Activated CD8-positive, alpha-beta memory T cell treated with anti-CD3 and anti-CD28 coated beads for 48 hours (primary cell): ENCODE measurements around the gene GNGT1.
"Not testable (repeated sequence)": the region's sequence is repeated elsewhere in the genome, so short reads cannot be mapped to it uniquely, and the experiment has no call there.

Experiments used
- DNase-seq, 3 experiments: peaks; one replicate each; pipeline ENCODE4 v3.0.0-alpha.2; 2020; ENCODE audit warnings: low read depth in 2 of 3, low spot score in 2 of 3

Gene GNGT1

DNA sequence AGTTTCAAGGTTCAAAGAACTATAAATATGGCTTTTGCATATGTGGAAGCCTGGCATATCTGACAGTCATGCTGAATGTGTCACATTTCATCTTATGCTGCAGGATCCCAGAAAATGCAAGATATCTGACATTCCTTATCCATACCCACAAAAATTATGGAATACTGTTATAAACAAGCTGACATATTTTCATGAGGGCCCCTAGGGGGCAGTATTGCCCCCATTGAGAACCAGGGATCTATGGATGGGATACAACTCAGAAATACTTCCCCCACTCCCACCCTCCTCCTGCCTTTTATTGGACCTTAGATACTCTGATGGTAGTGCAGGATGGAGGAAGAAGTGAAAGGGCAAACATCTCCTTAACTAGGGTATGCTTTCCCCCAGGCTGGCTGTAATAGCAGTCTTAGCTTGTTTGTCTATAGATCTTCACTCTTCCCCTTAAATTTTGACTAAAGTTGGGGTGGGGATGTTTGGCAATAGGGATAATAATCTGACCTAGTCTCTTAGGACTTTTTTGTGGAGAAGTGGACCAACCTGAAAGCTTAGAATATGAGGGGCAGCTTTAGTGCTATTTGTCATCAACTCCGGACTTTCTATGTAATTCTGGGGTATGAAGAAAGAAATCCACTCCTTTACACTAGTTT is 3.5 kb upstream of the GNGT1 start:
- DNase-seq: no peak

DNA sequence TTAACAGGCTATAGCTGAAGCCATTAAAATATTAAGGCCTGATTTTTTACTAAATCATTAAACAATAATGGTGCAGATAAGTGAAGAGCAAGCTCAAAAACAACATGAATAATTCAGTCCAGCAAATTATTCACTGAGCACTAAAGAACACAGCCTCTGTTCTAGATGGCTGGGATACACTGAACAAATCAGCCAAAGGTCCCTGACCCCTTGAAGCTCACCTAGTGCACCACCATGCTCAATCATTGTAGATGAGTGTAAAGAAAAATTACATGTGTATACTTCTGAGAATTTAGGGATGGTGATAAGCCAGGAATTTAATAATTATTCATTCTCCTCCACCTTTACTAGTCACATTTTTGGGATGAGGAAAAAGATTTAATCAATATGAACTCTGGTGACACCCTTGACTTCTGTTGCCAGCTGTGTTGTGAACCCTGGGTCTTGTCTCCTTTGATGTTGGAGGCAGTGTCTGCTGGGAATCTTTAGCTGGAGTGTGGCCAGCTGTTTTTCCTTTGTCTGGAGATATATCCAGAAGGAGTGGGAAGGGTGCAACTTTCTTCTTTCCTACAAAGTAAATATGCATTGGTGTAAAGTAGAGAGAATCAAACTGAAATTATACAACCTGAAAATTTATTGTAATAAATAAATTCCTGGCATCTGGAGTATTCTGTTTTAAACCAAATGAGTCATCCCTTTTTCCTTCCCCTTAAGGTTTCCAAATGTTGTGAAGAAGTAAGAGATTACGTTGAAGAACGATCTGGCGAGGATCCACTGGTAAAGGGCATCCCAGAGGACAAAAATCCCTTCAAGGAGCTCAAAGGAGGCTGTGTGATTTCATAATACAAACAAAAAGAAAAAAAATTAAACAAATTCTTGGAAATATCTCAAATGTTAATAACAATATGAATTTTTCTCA is 4.0 kb downstream of the GNGT1 start:
- DNase-seq: no peak

DNA sequence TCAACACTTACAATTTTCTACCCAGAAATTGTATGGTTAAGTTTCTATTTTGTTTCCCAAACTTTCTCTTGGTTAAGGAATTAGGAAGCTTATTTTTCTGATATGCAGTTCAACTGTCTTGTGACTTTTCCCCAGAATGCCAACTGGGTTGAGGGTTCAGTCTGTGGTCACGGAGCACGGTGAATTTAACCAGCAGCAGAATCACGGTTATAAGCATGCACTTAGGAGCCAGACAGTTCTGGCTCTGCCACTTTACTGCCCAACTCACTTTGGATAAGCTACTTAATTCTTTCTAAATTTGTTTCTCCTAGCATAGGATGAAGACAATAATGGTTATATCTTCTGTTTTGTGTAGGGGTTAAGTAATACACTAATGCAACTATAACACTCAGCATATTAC is 4.9 kb downstream of the GNGT1 start:
- not testable (repeated sequence) for DNase-seq

DNA sequence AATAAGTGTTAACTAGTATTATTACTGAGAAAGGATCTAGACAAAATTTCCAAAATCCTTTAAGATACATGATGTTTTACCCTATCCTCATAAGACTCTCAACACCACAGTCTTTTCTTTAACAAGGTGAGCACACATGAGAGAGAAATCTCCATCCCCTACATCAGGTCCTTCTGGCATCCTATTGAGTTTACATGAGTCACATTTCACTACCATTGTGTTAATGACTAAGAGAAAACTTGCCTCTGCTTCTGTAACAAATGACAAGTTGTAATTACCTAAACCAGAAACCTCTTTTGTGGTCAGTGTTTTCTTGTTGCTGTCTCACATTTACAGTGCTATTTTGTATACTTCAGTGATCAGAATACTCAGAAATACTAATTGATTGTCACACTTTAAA is 5.3 kb downstream of the GNGT1 start:
- DNase-seq: not testable (repeated sequence)

DNA sequence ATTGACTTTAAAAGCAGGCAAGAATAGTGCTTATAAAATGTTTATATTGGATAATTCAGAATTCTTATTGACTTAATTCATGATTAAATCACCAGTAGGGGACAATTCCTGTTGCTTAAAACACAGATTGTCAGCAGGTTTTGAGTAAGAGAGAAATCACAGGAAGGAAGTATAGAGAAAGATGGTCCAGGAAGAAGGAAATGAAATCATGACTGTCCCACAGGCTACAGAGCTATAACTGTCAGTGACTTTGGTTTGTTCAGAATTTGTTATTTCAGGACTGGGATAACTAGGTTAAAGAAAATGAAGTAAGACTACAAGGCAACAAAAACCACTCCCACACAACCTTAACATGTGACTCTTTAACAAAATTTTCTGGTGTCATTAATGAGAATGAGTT is 6.8 kb downstream of the GNGT1 start:
- no peak for DNase-seq

DNA sequence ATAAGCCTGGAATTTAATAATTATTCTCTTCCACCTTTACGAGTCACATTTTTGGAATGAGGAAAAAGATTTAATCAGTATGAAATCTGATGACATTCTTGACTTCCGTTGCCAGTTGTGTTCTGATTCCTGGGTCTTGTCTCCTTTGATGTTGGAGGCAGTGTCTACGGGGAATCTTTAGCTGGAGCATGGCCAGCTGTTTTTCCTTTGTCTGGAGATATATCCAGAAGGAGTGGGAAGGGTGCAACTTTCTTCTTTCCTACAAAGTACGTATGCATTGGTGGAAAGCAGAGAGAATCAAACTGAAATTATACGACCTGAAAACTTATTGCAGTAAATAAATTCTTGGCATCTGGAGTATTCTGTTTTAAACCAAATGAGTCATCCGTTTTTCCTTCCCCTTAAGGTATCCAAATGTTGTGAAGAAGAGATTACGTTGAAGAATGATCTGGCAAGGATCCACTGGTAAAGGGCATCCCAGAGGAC is 8.3 kb downstream of the GNGT1 start:
- DNase-seq: no peak

DNA sequence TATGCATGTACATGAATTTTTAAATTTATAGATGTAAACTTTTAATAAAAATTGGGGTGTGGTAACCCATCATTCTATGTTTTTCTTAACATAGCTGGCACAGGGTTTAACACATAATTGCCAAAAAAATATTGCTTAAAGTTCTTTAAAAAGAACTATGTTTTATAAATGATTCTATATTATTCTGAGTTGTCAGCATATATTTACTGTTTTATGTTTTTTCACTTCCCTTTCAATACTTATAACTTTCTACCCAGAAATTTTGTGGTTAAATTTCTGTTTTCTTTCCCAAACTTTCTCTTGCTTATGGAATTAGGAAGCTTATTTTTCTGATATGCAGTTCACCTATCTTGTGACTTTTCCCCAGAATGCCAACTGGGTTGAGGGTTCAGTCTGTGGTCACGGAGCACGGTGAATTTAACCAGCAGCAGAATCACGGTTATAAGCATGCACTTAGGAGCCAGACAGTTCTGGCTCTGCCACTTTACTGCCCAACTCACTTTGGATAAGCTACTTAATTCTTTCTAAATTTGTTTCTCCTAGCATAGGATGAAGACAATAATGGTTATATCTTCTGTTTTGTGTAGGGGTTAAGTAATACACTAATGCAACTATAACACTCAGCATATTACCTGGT is 9.0 kb downstream of the GNGT1 start:
- DNase-seq: not testable (repeated sequence)

DNA sequence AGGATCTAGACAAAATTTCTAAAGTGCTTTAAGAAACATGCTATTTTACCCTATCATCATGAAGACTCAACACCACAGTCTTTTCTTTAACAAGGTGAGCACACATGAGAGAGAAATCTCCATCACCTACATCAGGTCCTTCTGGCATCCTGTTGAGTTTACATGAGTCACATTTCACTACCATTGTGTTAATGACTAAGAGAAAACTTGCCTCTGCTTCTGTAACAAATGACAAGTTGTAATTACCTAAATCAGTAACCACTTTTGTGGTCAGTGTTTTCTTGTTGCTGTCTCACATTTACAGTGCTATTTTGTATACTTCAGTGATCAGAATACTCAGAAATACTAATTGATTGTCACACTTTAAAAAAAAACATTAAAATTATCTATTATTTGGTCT is 9.5 kb downstream of the GNGT1 start:
- DNase-seq: not testable (repeated sequence)

DNA sequence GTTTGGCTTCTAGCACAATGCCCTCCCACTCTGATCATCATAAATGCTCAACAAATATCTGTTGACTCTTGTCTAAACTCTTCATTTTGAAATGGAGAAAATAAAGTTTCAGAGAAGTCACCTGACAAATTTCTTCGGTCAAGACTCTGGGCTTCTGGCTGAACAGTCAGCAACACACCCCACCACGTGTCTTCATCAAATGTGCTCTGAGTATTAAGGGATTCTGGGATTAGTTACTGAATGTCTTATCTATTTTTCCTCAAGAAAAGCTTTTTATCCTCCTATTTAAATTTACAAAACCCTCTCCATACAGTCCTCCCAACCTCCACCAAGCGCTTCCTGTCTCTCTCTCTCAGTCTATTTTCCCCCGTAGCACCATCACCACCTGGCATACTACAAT is 9.9 kb downstream of the GNGT1 start:
- DNase-seq: not testable (repeated sequence)

DNA sequence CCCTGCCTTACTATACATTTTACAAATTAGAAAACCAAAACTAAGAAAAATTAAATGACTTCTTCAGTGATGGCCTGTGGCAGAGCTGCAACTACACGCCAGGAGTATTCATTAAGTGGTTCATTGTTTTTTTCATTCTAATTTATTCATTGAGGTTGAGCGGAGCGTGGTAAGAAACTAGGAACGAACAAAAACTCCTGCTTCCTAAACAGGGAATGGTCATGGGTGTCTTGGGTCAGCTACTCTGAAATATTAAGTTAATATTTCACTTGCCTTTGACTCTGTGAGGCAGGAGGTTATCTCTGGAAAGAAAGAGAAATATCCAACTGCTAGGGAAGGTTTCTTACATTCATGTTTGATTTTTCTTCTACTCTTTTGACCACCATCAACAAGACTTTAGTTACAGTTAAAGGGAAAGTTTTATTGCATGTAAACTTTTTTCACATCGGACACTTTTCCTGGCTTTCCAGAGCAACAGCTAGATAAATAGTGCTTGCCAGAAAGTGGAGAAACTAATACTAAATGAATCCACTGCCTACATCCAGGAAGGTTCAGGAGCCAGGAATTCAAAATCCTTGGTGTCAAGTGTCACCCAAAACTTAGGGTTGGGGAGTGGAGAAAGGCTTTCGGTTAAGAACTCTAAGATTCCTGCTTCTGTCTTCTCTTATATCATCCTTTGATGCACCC is 14.3 kb downstream of the GNGT1 start:
- DNase-seq: no peak

DNA sequence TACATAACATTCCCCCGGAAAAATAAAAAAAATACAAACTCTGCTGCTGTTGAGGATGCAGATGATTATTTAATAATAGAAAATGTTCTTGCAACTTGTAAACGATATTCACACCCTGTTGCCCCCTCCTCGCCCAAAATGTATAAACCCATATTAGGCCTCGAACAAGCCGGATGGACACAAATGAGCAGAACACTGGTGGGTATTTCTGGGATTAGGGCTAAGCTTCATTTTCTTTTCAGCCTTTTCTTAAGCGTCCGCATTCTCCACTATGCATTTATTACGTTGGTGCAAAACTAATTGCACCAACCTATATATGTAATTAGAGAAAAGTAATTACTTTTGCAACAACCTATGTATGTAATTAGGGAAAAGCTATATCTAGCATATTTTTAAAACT is 14.8 kb downstream of the GNGT1 start:
- DNase-seq: no peak

DNA sequence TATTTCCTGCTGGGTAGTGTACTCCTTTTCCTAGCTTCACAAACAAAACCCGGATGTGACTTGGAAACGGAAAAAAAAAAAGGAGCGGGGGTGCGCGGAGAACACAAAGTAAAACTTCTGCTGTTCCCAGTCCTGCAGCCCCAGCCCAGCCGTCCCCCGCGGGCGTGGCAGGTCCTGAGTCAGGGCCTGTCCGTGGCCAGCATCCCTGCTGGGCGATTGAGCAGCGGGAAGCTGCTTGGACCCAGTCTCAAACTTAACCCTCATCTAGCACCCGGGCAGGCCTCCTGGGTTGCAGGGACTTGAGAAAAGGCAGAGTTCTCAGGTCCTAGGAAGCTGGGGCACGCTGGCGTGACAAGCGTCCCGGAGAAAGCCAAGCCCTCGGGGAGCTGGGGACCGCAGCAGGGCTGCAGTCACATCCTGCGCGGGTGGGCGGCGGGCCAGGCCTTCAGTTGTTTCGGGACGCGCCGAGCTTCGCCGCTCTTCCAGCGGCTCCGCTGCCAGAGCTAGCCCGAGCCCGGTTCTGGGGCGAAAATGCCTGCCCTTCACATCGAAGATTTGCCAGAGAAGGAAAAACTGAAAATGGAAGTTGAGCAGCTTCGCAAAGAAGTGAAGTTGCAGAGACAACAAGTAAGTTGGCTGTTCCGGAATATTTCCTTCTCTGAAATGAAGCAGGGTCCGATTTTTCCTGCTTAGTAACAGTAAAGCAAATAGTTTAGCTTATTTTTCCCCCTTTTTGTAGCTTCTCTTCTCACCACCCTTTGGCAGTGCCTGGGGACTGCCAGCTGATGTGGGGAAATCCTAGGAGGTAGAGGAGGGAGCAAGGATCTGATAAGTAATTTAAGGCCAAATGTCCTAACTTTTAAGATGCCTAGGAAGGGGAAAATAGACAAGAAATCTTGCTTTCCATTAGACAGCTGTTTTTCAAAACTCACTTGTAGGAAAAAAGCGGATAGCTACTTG is 15.5 kb downstream of the GNGT1 start, which contains the start of gene GNG11:
TSS of gene GNG11 (plus strand) at position 129 of the 960 bp plus-strand sequence. CDS start at position 532, 403 bp downstream.
- peak in 2 of 3 experiments; percentile 5 to 7 for DNase-seq

DNA sequence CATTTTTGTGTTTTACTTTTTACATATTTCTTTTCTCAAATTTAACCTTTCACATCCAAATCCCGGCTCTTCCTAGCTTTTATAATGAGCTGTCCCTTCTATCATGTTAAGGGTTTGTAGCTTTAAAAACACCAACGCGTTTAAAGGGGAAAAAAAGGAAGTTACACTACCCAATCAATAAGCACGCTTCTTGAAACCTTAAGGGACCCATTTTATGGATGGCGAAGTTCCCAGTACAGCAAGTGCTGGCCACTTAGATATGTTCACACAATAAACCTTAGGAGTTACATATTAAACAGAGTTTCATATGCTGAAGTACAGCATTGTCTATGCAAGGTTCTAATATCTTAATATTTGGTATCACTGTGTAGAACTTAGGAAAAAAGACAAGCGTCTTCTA is 16.9 kb downstream of the GNGT1 start:
- no peak for DNase-seq

DNA sequence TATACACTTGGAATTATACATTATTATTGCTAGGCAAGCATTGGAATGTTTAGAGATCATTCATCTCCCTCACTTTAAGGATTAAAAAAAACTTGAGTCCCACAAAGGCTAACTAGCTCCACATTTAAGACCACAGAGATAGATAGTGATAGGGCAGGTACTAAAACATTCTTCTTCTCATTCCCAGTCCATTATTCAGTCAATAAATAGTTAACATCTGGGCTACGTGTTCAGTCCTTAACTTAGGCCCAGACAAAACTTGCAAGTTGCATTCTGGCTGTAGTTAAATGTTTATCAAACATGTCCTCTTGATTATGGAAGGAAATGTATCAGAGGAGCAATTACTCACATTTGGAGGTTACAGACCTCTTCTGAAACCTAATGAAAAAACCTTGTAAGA is 17.6 kb downstream of the GNGT1 start:
- no peak for DNase-seq

DNA sequence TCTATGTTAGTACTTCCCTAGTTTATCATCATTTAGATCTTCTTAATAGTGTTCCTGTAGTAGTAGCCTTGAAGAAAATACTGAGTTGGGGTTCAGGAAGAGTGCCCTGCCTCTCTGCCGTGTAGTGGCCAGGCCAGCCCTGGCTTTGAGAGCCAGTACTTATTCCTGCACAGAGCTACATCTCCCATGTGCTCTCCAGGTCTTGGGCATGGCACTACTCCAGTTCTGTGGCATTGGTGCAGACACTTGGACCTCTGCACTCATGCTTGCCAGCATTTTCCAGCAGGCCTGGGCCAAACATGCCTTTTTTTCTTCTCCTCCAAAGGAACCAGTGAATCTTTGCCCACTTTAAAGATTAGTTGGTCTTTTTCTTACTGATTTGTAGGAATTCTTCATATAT is 20.4 kb downstream of the GNGT1 start:
- no peak for DNase-seq

DNA sequence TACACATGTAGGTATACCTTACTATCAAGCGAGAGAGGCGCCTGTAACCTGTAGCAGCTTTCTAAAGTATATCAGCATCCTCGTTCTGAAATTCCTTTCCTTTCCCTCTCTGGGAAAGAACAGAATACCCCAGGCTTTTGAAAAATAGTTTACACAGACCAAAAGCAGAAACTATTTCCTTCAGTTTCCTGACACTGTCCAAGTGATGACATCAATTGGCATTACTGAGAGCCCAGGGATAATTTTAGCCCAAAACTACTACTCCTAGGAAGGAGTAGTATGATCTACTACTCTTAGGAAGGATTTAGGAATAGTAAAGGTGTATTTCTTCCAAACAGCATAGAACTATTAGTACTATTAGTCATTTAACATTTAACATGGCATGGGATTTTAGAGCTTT is 21.2 kb downstream of the GNGT1 start:
- no peak for DNase-seq

DNA sequence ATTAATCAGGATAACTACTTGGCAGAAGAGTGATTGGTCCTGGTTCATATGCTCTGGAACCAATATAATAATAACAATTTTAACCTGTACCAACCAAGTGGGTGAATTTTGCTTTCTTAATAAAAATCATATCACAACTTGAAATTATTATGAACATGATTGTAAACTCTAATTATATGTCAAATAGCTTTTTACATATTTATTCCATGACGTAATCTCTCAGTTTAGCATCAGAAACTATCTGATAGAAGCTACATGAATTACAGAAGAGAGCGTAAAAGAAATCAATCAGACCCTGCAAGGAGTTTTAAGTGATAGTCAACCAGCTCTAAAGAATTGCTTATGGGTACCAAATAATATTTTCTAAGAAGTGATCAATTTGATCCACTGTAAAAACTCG is 25.3 kb downstream of the GNGT1 start:
- DNase-seq: no peak

DNA sequence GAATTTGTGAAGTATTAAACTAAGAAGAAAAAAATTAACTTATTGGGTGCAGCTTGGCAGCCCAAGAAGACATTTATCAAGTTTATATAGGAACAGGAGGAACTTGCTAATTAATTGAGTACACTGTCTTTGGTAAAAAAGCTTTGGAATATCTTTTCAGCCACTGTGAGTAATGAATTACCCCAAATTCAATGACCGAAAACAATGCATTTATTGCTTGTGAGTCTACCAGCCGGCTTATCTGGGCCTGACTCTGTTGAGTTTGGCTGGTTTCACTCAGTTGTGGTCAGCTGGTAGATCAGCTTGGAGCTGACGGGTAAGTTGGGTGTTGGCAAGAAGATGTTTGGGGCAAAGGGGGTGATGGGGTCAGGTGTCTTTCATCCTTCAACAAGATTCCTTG is 26.8 kb downstream of the GNGT1 start:
- no peak for DNase-seq

DNA sequence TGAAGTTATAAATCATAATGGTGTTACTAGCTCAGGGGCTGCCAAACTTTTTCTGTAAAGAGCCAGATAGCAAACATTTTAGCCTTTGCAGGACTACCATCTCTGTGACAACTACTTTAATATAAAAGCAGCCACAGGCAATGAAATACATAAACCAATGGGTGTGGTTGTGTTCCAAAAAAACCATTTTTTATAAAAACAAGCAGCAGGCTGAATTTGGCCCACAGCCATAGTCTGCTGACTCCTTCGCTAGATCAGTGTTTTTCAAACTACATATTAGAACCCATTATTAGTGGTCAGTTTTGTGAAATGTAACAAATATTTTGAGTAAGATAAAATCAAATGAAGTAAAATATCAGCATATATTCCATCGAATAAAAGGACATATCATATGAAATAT is 28.7 kb downstream of the GNGT1 start:
- DNase-seq: no peak

DNA sequence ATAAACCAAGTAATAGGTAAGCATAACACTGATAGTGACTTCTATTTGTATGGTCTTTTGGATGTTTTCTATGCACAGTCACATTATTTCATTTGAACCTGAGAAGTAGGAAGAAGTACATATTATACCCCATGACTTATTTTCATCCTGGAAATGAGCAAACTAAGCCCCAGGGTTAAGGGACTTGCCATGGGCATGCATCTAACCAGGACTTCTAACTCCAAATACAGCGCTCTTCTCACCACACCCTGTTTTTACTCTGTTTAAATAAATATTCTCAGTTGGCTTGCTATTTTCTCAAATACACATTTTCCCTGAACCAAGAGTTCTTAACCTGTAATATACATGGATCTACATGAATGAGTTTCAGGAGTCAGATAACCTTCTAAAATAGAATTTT is 31.5 kb downstream of the GNGT1 start:
- DNase-seq: no peak
